ENCODE measurements around the gene MTSS2.

MTSS2 gene

DNA sequence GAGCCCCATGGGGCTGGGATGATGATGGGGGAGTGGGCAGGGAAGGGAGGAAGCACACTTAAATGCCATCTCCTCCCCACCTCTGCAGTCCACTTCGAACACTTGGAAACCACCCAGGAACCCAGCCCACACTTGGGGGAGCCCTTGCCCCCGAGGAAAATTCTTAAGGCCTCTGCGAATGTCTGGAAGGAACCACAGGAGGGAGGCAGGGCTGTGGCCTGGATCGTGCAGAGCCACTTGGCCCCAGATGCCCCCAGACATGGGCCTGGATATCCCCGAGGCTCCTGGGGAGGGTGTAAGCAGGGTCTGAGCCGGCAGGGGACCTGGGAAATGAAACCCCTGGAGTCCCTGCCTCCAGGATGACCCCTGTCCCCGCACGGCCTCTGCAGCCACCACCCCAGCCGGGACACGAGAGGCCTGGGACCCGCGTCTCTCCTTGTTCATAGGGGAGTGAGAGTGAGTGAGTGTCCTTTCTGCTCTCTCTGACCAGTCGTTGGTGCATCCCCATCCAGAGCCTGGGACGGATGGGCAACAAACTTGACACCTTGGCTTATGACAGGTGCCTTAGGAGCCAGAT is 11.8 kb upstream of the MTSS2 start:
- intact Hi-C loops (cut with DNase I; ENCODE audit: low total_unique reads): no loop called here
- Histone ChIP-seq H3K4me1 (peaks cover 2 to 100% (median 90%) of the 10 kb centered on the region in 4 donors), H3K9me3 (no peaks in the 10 kb centered on the region), H3K27ac (peak overlapping the region; percentile 99 to 100), H3K36me3 (peaks cover 0 to 5% (median 0%) of the 10 kb centered on the region in 3 donors), H3K27me3 (no peaks in the 10 kb centered on the region), H3K4me3 (no peak overlapping the region)
- TF ChIP-seq, protein P1, sequence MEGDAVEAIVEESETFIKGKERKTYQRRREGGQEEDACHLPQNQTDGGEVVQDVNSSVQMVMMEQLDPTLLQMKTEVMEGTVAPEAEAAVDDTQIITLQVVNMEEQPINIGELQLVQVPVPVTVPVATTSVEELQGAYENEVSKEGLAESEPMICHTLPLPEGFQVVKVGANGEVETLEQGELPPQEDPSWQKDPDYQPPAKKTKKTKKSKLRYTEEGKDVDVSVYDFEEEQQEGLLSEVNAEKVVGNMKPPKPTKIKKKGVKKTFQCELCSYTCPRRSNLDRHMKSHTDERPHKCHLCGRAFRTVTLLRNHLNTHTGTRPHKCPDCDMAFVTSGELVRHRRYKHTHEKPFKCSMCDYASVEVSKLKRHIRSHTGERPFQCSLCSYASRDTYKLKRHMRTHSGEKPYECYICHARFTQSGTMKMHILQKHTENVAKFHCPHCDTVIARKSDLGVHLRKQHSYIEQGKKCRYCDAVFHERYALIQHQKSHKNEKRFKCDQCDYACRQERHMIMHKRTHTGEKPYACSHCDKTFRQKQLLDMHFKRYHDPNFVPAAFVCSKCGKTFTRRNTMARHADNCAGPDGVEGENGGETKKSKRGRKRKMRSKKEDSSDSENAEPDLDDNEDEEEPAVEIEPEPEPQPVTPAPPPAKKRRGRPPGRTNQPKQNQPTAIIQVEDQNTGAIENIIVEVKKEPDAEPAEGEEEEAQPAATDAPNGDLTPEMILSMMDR (IDR thresholded peaks at IDR 0.05): peak in 1 of 2 experiments; percentile 11
- DNase-seq: peak in 1 of 2 donors; percentile 70

DNA sequence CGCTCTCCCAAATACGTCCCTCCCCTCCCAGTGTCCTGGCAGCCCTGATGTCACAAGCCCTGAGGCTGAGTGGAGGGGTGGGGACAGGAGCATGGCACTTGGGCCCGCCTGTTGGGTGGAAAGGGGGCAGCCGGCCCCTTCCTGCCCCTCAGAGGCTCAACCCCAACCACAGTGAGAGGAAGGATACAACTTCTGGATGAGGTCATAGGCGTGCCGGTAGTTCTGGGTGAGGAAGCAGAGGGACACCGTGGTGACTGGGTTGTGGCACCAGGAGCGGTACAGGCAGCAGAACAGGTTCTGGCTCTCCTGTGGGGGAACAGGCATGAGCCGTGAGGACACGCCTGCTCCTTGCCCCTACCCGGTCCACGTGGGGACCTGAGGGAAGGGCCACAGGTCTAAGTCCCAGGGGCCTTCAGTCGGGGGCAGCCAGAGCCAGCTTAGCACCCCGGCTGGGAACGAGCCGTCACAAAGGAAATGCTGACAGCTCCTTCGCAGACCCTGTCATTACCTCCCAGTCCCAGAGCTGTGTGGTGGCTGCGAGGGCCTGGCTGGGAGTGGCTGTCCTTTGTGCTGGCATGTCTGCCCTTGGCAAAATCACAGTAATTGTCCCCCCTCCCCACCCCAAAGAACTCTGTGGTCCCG is 11.2 kb upstream of the MTSS2 start:
- peaks cover 9 to 100% (median 90%) of the 10 kb centered on the region in 4 donors for H3K4me1 ChIP-seq
- H3K4me3 ChIP-seq: no peak overlapping the region
- peaks cover 0 to 5% (median 0%) of the 10 kb centered on the region in 3 donors for H3K36me3 ChIP-seq
- peak overlapping the region; percentile 99 to 100 for H3K27ac ChIP-seq
- no peaks in the 10 kb centered on the region for H3K9me3 ChIP-seq
- TF ChIP-seq, protein P1 (IDR thresholded peaks at IDR 0.05): no peak
- H3K27me3 ChIP-seq: no peaks in the 10 kb centered on the region
- peak in 1 of 2 donors; percentile 87 for DNase-seq
- intact Hi-C loops (cut with DNase I; ENCODE audit: low total_unique reads): no loop called here

DNA sequence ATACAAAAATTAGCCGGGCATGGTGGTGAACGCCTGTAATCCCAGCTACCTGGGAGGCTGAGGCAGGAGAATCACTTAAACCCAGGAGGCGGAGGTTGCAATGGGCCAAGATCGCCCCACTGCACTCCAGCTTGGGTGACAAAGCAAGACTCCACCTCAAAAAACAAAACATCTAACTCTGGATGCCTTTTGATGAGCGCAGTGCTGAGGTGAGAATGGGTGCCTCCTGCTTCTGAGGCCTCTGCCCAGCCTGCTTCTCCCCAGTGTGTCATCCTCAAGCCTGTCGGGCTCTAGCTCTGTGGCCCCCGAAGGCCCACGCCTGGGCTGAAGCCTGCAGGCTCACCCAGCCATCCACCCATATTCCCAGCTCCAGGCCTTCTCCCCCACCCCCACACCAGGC is 10.5 kb upstream of the MTSS2 start:
- TF ChIP-seq, protein P1 (IDR thresholded peaks at IDR 0.05): no peak
- H3K4me3 ChIP-seq: no peak overlapping the region
- peaks cover 0 to 5% (median 0%) of the 10 kb centered on the region in 3 donors for H3K36me3 ChIP-seq
- no peaks in the 10 kb centered on the region for H3K9me3 ChIP-seq
- intact Hi-C loops (cut with DNase I; ENCODE audit: low total_unique reads): no loop called here
- H3K27ac ChIP-seq: peak overlapping the region; percentile 99 to 100
- H3K27me3 ChIP-seq: no peaks in the 10 kb centered on the region
- H3K4me1 ChIP-seq: peaks cover 15 to 99% (median 90%) of the 10 kb centered on the region in 4 donors
- no peak for DNase-seq

DNA sequence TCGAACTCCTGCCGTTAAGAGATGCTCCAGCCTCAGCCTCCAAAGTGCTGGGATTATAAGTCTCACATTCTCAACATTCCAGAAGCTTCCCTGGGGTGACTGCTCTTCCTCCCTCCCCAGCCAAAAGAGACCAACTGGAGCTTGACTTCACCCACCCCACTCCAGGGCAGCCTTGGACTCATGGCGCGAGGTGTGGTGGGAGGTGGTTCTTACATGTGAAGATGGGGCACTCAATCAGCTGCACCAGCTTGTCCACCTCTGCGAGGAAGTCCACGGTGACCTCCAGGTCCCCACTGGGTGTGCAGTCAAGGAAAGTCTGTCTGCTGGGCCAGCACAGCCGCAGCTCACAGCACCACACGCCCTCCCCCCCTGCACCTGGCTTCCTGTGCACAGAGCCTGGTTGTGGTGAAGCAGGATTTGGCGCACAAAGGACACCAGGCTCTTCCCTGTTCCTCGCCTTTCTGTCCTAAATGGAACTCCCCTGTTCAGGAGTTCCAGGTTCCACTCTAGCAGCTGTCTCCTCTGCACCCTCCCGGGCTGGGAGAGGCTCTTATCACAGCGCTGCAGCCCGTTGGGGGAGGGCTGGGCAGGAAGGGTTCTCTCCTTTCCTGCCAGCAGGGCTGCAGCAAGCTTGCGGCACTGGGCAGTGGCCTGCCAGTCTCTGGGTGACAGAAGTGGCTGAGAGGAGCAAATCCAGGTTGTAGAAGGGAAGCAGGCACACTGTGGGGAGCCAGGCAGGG is 9.6 kb upstream of the MTSS2 start:
- intact Hi-C loops (cut with DNase I; ENCODE audit: low total_unique reads): no loop called here
- no peaks in the 10 kb centered on the region for H3K27me3 ChIP-seq
- peak overlapping the region; percentile 99 to 100 for H3K27ac ChIP-seq
- H3K4me3 ChIP-seq: no peak overlapping the region
- H3K9me3 ChIP-seq: no peaks in the 10 kb centered on the region
- DNase-seq: no peak
- peaks cover 0 to 5% (median 0%) of the 10 kb centered on the region in 3 donors for H3K36me3 ChIP-seq
- peaks cover 20 to 99% (median 91%) of the 10 kb centered on the region in 4 donors for H3K4me1 ChIP-seq
- TF ChIP-seq, protein P1 (IDR thresholded peaks at IDR 0.05): no peak

DNA sequence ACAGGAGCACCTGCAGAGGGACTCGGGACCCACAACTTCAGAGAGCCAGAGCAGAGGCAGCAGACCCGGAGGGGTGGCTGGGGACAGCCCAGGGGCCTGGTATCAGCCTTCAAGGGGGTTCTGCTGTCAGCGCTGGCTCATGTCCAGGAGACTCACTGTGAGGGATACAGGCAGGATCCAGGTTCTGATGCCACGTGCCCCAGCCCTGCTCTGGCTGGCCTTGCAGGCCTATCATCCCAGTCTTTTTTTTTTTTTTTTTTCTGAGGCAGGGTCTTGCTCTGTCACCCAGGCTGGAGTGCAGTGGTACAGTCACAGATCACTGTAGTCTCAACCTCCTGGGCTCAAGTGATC is 9.0 kb upstream of the MTSS2 start:
- DNase-seq: no peak
- H3K27me3 ChIP-seq: no peaks in the 10 kb centered on the region
- H3K9me3 ChIP-seq: no peaks in the 10 kb centered on the region
- H3K4me3 ChIP-seq: no peak overlapping the region
- intact Hi-C loops (cut with DNase I; ENCODE audit: low total_unique reads): no loop called here
- TF ChIP-seq, protein P1 (IDR thresholded peaks at IDR 0.05): no peak
- H3K4me1 ChIP-seq: peaks cover 26 to 99% (median 91%) of the 10 kb centered on the region in 4 donors
- H3K27ac ChIP-seq: peak overlapping the region; percentile 99 to 100
- H3K36me3 ChIP-seq: peaks cover 0 to 5% (median 0%) of the 10 kb centered on the region in 3 donors
